Muscle of arm (tissue), 12 donors: Measurements from ENCODE around the gene E2F6. TPM values are rescaled to one million over a fixed set of nuclear protein-coding genes. Genes with fewer than 3 reads are reported as not detected.
"Not testable (repeated sequence)": the region's sequence is repeated elsewhere in the genome, so short reads cannot be mapped to it uniquely, and the experiment has no call there.

Source experiments
- DNase-seq: peaks from one replicate; pipeline ENCODE4 v3.0.0-alpha.2; 2013
- polyA plus RNA-seq, 12 donors: library from polyadenylated mRNA; unstranded; fragments of 120-200 nt; gene quantifications; one replicate each; pipeline ENCODE4 v1.2.1, GENCODE V29; 2013; ENCODE audit not compliant: insufficient read length in 12 of 12

Gene E2F6
- polyA plus RNA-seq, 12 donors: 11.2 to 24.1 (median 19.5) TPM; not detected in 1

GRCh38 chr2:11417946-11418585 lies 47.9 kb downstream of the E2F6 start:
- no peak for DNase-seq

GRCh38 chr2:11416931-11417330 lies 49.0 kb downstream of the E2F6 start:
- no peak for DNase-seq

GRCh38 chr2:11416186-11416585 lies 49.8 kb downstream of the E2F6 start:
- no peak for DNase-seq

GRCh38 chr2:11414372-11415124 lies 51.4 kb downstream of the E2F6 start:
- no peak for DNase-seq

- no peak for DNase-seq
These were observed 53.5 kb downstream of the E2F6 start for GRCh38 chr2:11412449-11412810.

GRCh38 chr2:11411768-11412448 lies 54.1 kb downstream of the E2F6 start:
- peak; percentile 52 for DNase-seq

- no peak for DNase-seq
These were observed 54.7 kb downstream of the E2F6 start for GRCh38 chr2:11411244-11411643.

GRCh38 chr2:11410101-11410500 lies 55.9 kb downstream of the E2F6 start:
- no peak for DNase-seq

GRCh38 chr2:11409572-11409959 lies 56.4 kb downstream of the E2F6 start:
- DNase-seq: no peak

- DNase-seq: no peak
These were observed 56.9 kb downstream of the E2F6 start for GRCh38 chr2:11408959-11409571.

GRCh38 chr2:11407413-11407812 lies 58.5 kb downstream of the E2F6 start:
- DNase-seq: no peak

- DNase-seq: peak; percentile 65
These were observed 59.0 kb downstream of the E2F6 start for GRCh38 chr2:11406958-11407381.

- DNase-seq: peak; percentile 75
These were observed 59.5 kb downstream of the E2F6 start for GRCh38 chr2:11406267-11406957.

GRCh38 chr2:11405599-11406266 lies 60.2 kb downstream of the E2F6 start:
- no peak for DNase-seq

- DNase-seq: not testable (repeated sequence)
These were observed 60.9 kb downstream of the E2F6 start for GRCh38 chr2:11405074-11405406.

GRCh38 chr2:11404376-11405073 lies 61.4 kb downstream of the E2F6 start:
- no peak for DNase-seq

GRCh38 chr2:11402436-11402835 lies 63.5 kb downstream of the E2F6 start:
- DNase-seq: no peak

GRCh38 chr2:11399438-11399762 lies 66.6 kb downstream of the E2F6 start:
- no peak for DNase-seq

- DNase-seq: no peak
These were observed 67.1 kb downstream of the E2F6 start for GRCh38 chr2:11398750-11399437.

- DNase-seq: no peak
These were observed 68.4 kb downstream of the E2F6 start for GRCh38 chr2:11397513-11397912.
